Measurements from ENCODE around the gene OLFML2B. TPM values are rescaled to one million over a fixed set of nuclear protein-coding genes. Genes with fewer than 3 reads are reported as not detected.

OLFML2B gene
- polyA plus RNA-seq, 2 of the 4 experiments (the other 2 are of a cell fraction), result 0.10 to 0.79 TPM

GRCh38 chr1:161955606-161956005 lies 68.1 kb downstream of the OLFML2B start:
- ChIA-PET POLR2A (no interaction called here), CTCF (interaction anchor here (1.0 kb wide), 1 partner anchor 19 kb away, joined by 3 read pairs; no protein-coding TSS in a partner anchor)
- TF ChIP-seq HOXA7 (CRISPR knock-in tag; IDR thresholded peaks at IDR 0.05), result no peak
- no peak for TF ChIP-seq BHLHE40 (IDR thresholded peaks at IDR 0.05; ENCODE audit: low read depth, low read length)
- no peak for TF ChIP-seq ELK1 (IDR thresholded peaks at IDR 0.05; ENCODE audit: low read depth, low read length)
- no peak for TF ChIP-seq CTCF (IDR thresholded peaks at IDR 0.05)
- no peak for TF ChIP-seq REST (IDR thresholded peaks at IDR 0.05)
- no peak for TF ChIP-seq CHD2 (IDR thresholded peaks at IDR 0.05; ENCODE audit: low read length, partially characterized antibody)
- TF ChIP-seq CBX8 (IDR thresholded peaks at IDR 0.05), result no peak
- TF ChIP-seq ESRRA (IDR thresholded peaks at IDR 0.05; ENCODE audit: borderline replicate concordance, low read length), result no peak
- TF ChIP-seq ATOH8 (CRISPR knock-in tag; IDR thresholded peaks at IDR 0.05; ENCODE audit: low read depth), result no peak
- TF ChIP-seq HMGXB4 (CRISPR knock-in tag; IDR thresholded peaks at IDR 0.05; ENCODE audit: borderline replicate concordance), result no peak
- TF ChIP-seq EP300 (IDR thresholded peaks at IDR 0.05), result no peak
- TF ChIP-seq JUN (IDR thresholded peaks at IDR 0.05), result no peak
- no peak for TF ChIP-seq CEBPB (IDR thresholded peaks at IDR 0.05)
- TF ChIP-seq, protein P1, sequence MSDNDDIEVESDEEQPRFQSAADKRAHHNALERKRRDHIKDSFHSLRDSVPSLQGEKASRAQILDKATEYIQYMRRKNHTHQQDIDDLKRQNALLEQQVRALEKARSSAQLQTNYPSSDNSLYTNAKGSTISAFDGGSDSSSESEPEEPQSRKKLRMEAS (IDR thresholded peaks at IDR 0.05), result no peak
- no peak for TF ChIP-seq HOXB13 (CRISPR knock-in tag; IDR thresholded peaks at IDR 0.05; ENCODE audit: low read depth)
- TF ChIP-seq, protein P2, sequence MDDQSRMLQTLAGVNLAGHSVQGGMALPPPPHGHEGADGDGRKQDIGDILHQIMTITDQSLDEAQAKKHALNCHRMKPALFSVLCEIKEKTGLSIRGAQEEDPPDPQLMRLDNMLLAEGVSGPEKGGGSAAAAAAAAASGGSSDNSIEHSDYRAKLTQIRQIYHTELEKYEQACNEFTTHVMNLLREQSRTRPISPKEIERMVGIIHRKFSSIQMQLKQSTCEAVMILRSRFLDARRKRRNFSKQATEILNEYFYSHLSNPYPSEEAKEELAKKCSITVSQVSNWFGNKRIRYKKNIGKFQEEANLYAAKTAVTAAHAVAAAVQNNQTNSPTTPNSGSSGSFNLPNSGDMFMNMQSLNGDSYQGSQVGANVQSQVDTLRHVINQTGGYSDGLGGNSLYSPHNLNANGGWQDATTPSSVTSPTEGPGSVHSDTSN (IDR thresholded peaks at IDR 0.05), result no peak
- TF ChIP-seq KDM1A (IDR thresholded peaks at IDR 0.05; ENCODE audit: low read depth), result no peak
- TF ChIP-seq, protein P3, sequence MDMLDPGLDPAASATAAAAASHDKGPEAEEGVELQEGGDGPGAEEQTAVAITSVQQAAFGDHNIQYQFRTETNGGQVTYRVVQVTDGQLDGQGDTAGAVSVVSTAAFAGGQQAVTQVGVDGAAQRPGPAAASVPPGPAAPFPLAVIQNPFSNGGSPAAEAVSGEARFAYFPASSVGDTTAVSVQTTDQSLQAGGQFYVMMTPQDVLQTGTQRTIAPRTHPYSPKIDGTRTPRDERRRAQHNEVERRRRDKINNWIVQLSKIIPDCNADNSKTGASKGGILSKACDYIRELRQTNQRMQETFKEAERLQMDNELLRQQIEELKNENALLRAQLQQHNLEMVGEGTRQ (IDR thresholded peaks at IDR 0.05), result no peak
- H3K4me2 ChIP-seq, result no peak overlapping the region
- peaks cover 10% of the 10 kb centered on the region for H3K4me1 ChIP-seq
- ATAC-seq (no peak), DNase-seq (ENCODE audit: low read depth in 1 of 2, low spot score in 1 of 2) (no peak), FAIRE-seq (no peak)
- no peaks in the 10 kb centered on the region for H3K9me3 ChIP-seq
- H3K4me3 ChIP-seq, result no peak overlapping the region
- H3K27ac ChIP-seq, result no peak overlapping the region
- WGBS (ENCODE audit: missing lambda C conversion rate), result 97% methylated on average over 2 of the region's 2 CpGs
